ENCODE data around the gene TMEM19.

Gene TMEM19

DNA sequence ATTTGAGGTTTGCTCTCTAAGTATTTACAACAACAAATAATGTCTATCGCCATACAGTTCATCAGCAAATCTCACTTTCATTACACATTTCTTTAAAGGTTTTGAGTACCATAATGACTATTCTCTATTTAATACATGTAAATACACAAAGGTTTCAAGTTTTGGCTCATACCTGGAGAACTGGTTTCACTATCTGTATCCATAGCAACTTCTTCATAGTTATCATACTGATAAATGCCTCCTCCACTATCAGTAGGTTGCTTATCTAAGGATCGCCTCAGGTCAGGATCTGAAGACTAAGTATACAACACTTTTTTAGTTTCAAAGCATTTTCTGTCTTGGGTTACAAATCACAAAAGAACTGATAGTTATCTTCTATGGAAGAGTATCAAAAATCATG is 43.6 kb upstream of the TMEM19 start:
- DNase-seq (ENCODE audit: low spot score), result no peak
- TF ChIP-seq CTCF (IDR thresholded peaks at IDR 0.05; ENCODE audit: extremely low read depth, insufficient read depth, missing control alignments), result no peak
- in situ Hi-C loops (cut with MboI; ENCODE audit: low pct_unique_long_range_greater_than_20kb, low sequenced_read_pairs, unreplicated experiment), result no loop called here

GRCh38 chr12:71645268-71645667 is 40.6 kb upstream of the TMEM19 start:
- in situ Hi-C loops (cut with MboI; ENCODE audit: low pct_unique_long_range_greater_than_20kb, low sequenced_read_pairs, unreplicated experiment), result no loop called here
- no peak for DNase-seq (ENCODE audit: low spot score)
- TF ChIP-seq CTCF (IDR thresholded peaks at IDR 0.05; ENCODE audit: extremely low read depth, insufficient read depth, missing control alignments), result no peak

DNA sequence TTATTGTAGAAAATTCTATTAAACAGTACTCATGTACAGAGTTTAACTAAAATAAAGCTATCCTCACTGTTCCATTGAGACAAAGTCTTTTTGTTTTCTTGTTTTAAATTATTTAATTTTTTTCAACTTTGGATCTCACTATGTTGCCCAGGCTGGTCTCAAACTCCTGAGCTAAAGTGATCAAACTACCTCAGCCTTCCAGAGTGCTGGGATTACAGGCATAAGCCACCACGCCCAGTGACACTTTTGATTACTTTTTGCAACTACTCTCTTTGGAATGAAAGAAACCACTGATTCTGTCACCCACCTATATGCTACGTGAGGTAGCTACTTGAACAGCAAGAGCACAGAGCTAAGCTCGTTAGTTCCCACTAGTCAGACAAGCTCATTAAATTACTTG is 39.4 kb upstream of the TMEM19 start:
- in situ Hi-C loops (cut with MboI; ENCODE audit: low pct_unique_long_range_greater_than_20kb, low sequenced_read_pairs, unreplicated experiment), result no loop called here
- TF ChIP-seq CTCF (IDR thresholded peaks at IDR 0.05; ENCODE audit: extremely low read depth, insufficient read depth, missing control alignments), result no peak

GRCh38 chr12:71648537-71648936 is 37.3 kb upstream of the TMEM19 start:
- in situ Hi-C loops (cut with MboI; ENCODE audit: low pct_unique_long_range_greater_than_20kb, low sequenced_read_pairs, unreplicated experiment), result no loop called here
- DNase-seq (ENCODE audit: low spot score), result no peak
- no peak for TF ChIP-seq CTCF (IDR thresholded peaks at IDR 0.05; ENCODE audit: extremely low read depth, insufficient read depth, missing control alignments)

More for the DNA sequence above, 39.4 kb upstream of the TMEM19 start:
- DNase-seq (ENCODE audit: low spot score), result no peak

GRCh38 chr12:71649401-71649800 is 36.5 kb upstream of the TMEM19 start:
- TF ChIP-seq CTCF (IDR thresholded peaks at IDR 0.05; ENCODE audit: extremely low read depth, insufficient read depth, missing control alignments), result no peak
- no peak for DNase-seq (ENCODE audit: low spot score)
- in situ Hi-C loops (cut with MboI; ENCODE audit: low pct_unique_long_range_greater_than_20kb, low sequenced_read_pairs, unreplicated experiment), result no loop called here

DNA sequence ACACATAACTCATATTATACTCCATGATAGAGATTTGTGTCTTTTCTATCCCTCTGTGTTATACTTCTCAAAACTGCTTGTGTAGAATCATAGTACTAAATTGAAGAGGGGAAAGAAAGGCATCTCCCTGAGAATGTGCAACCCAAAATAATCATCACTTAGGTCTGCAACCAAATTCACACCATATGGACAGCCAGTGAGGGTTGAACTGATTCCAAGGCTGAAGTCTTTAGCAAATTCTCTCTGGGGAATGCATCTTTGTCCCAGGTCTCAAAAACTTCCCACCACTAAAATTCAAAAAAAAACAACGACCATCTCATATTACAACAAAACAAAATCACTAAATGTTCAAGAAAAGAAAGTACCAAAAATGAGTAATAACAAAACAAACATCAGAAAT is 33.2 kb upstream of the TMEM19 start:
- TF ChIP-seq CTCF (IDR thresholded peaks at IDR 0.05; ENCODE audit: extremely low read depth, insufficient read depth, missing control alignments), result no peak
- in situ Hi-C loops (cut with MboI; ENCODE audit: low pct_unique_long_range_greater_than_20kb, low sequenced_read_pairs, unreplicated experiment), result no loop called here
- no peak for DNase-seq (ENCODE audit: low spot score)

DNA sequence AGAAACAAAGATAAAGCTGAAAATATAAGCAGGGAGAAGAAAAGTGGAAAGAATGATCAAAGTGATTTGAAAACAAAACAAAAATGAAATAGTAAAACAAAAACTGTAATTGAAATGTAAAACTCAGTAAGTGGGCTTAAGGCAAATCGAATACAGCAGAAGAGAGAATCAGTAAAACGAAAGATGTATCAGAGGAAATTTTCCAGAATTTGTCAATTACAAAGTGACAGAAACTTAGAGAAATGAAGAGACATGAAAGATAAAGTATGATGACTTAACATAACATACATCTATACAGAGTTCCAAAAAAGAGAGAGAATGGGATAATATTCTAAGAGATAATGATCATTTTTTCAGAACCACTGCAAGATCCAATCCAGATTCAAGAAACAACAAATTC is 32.7 kb upstream of the TMEM19 start:
- no peak for DNase-seq (ENCODE audit: low spot score)
- in situ Hi-C loops (cut with MboI; ENCODE audit: low pct_unique_long_range_greater_than_20kb, low sequenced_read_pairs, unreplicated experiment), result no loop called here
- TF ChIP-seq CTCF (IDR thresholded peaks at IDR 0.05; ENCODE audit: extremely low read depth, insufficient read depth, missing control alignments), result no peak

Measured in GM13977 (cell line).